Skeletal muscle tissue (tissue), 4 donors: ENCODE data around the gene KCNN4. TPM values are rescaled to one million over a fixed set of nuclear protein-coding genes. Genes with fewer than 3 reads are reported as not detected.

ENCODE experiments used
- H3K27ac ChIP-seq: one replicate; pipeline ENCODE4 v1.7.0; 2013; ENCODE audit warnings: mild to moderate bottlenecking, low read depth, low read length, inconsistent platforms
- H3K27me3 ChIP-seq, 3 donors: one replicate each; pipeline ENCODE4 v1.7.0; 2013; ENCODE audit warnings: low read length in 3 of 3; ENCODE audit not compliant: control insufficient read depth in 3 of 3, insufficient read depth in 3 of 3
- H3K36me3 ChIP-seq, 3 donors: one replicate each; pipeline ENCODE4 v1.7.0; 2013; ENCODE audit warnings: low read length in 3 of 3; ENCODE audit not compliant: control insufficient read depth in 3 of 3, insufficient read depth in 3 of 3
- H3K4me1 ChIP-seq, 3 donors: one replicate each; pipeline ENCODE4 v1.7.0; 2013; ENCODE audit warnings: low read length in 3 of 3, mild to moderate bottlenecking in 3 of 3; ENCODE audit not compliant: control insufficient read depth in 3 of 3, insufficient read depth in 3 of 3
- H3K4me3 ChIP-seq, 3 donors: one replicate each; pipeline ENCODE4 v1.7.0; 2013; ENCODE audit warnings: low read length in 3 of 3
- H3K9ac ChIP-seq, 3 donors: one replicate each; pipeline ENCODE4 v1.7.0; 2013; ENCODE audit warnings: low read length in 3 of 3, mild to moderate bottlenecking in 3 of 3, moderate library complexity in 2 of 3, low read depth in 1 of 3
- H3K9me3 ChIP-seq, 3 donors: one replicate each; pipeline ENCODE4 v1.7.0; 2013; ENCODE audit warnings: low read length in 3 of 3; ENCODE audit not compliant: control insufficient read depth in 3 of 3
- total RNA-seq: library from RNA; depleted of rRNA; stranded (reverse); fragments of >200 nt; gene quantifications from one replicate; pipeline ENCODE4 v1.2.3, GENCODE V29; 2014
- donor health status: Osteomylitis.

The KCNN4 gene
- total RNA-seq, 1 donor from 2014 or later = 1.0 TPM

DNA sequence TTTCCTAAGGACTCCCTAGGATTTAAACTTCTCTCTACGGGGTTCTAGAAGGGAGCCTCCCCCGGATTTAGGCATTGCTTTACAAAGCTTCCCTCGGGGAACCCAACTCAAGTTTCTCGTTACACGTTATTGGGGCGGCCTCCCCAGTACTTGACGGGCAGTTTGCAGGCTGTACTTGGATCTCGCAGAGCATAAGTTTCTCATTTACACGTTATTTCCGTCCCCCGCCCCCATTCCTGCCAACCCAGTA, 26.6 kb downstream of the KCNN4 start:
- Histone ChIP-seq H3K4me3 (peak overlapping the region; percentile 90 to 97 (median 94)), H3K4me1 (peaks cover 17 to 20% (median 18%) of the 10 kb centered on the region in 3 donors), H3K36me3 (peaks cover 9 to 23% (median 14%) of the 10 kb centered on the region in 3 donors), H3K27me3 (no peaks in the 10 kb centered on the region), H3K27ac (peak overlapping the region; percentile 99), H3K9me3 (no peaks in the 10 kb centered on the region), H3K9ac (peak overlapping the region; percentile 94 to 97 (median 95))

DNA sequence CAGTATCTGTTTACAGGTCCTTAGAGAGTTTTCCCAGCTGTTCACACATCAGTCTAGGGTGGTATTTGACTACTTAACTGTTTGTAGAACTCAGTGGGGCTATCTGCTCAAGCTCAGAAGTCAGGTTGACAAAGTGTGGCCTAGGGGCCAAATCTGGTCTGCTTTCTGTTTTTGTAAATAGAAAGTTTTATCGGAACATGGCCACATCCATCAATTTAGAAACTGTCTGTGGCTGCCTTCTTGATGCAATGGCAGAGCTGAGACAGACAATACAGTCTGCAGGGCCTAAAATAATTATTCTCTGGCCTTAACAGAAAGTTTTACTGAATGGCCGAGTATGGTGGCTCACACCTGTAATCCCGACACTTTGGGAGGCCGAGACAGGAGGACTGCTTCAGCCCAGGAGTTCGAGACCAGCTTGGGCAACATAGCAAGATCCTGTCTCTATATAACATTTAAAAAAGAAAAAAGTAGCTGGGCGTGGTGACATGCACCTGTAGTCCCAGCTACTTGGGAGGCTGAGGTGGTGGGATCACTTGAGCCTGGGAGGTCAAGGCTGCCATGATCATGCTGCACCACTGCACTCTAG, 28.4 kb downstream of the KCNN4 start:
- peaks cover 17 to 20% (median 18%) of the 10 kb centered on the region in 3 donors for H3K4me1 ChIP-seq

DNA sequence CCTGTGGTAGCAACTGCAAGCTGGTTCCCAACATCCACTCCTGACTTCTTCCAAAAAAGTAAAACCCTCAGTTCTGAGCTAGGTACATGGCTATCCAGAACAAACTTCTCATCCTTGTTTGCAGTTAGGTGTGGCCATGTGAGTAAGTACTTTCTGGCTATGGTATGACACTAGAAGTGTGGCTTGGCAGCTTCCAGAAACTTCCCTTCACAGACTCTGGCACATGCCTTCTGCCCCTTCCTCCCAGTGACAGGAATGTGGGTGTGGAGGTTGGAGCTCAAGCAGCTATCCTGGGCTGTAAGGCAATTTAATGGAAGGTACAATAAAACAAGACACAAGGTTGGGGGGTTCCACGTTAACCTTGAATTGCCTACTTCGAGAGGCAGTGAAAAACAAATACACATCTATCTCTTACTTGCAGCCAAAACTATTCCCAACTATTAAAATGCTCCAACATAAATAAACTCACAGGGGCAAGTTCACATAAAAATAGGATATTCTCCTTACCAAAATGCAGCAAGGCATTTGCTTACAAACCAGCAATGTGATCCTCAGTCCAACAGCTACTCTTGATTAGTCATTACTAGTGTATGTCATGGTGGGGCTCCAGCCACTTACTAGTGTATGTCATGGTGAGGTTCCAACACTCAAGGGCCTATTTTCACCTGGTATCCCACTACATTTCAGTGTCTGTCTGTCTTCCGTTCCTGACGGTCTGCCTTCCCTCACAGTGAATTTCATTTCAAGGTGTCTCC, 29.1 kb downstream of the KCNN4 start:
- Histone ChIP-seq H3K4me3 (no peak overlapping the region), H3K9ac (no peak overlapping the region), H3K9me3 (no peaks in the 10 kb centered on the region), H3K27ac (peak overlapping the region; percentile 27), H3K27me3 (no peaks in the 10 kb centered on the region), H3K36me3 (peaks cover 30 to 45% (median 34%) of the 10 kb centered on the region in 3 donors), H3K4me1 (peaks cover 17 to 20% (median 18%) of the 10 kb centered on the region in 3 donors)

More for the DNA sequence above, 28.4 kb downstream of the KCNN4 start:
- H3K27ac ChIP-seq = peak overlapping the region; percentile 42
- no peaks in the 10 kb centered on the region for H3K27me3 ChIP-seq
- H3K36me3 ChIP-seq = peaks cover 22 to 38% (median 26%) of the 10 kb centered on the region in 3 donors
- H3K4me3 ChIP-seq = no peak overlapping the region
- no peaks in the 10 kb centered on the region for H3K9me3 ChIP-seq
- no peak overlapping the region for H3K9ac ChIP-seq

DNA sequence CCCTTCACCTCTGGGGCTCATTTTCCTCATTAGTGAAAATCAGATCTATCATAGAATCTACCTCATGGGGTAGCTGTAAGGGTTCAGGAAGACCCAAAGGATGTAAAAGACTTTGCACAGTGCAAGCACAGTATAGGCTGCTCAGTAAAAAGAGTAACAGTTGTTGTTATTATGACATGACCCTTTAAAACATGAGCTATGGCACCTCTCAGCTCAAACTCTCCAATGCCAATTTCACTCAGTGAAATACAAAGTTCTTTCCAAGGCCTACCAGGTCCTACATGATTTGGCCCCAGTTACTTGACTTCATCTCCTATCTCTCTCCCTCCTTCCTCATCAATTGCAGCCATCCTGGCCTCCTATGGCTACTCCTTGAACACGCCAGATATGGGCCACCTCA, 30.9 kb downstream of the KCNN4 start:
- no peaks in the 10 kb centered on the region for H3K9me3 ChIP-seq
- H3K9ac ChIP-seq = no peak overlapping the region
- no peaks in the 10 kb centered on the region for H3K27me3 ChIP-seq
- peaks cover 42 to 54% (median 43%) of the 10 kb centered on the region in 3 donors for H3K36me3 ChIP-seq
- H3K4me3 ChIP-seq = no peak overlapping the region
- no peak overlapping the region for H3K27ac ChIP-seq
- peaks cover 11 to 15% (median 13%) of the 10 kb centered on the region in 3 donors for H3K4me1 ChIP-seq

DNA sequence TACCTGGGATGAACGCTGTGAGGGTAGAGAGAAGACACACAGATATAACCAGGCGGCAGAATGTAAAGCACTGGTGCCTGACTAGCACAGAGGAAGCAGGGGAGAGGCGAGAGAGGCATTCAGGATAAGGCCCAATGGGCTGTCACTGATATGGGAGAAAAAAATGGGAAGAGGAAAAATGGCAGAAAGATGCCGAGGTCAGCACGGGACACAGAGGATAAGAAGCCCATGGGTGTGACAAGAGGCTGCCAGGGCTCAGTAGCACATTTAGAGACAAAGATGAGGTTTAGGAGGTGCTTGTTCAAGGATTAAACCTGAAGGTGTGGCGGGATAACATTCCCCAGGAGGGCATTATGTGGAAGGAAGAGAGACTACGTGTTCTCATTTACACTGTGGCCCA, 31.6 kb downstream of the KCNN4 start:
- no peak overlapping the region for H3K9ac ChIP-seq
- H3K27me3 ChIP-seq = no peaks in the 10 kb centered on the region
- peaks cover 12 to 14% (median 12%) of the 10 kb centered on the region in 3 donors for H3K4me1 ChIP-seq
- H3K36me3 ChIP-seq = peaks cover 49 to 60% (median 50%) of the 10 kb centered on the region in 3 donors
- no peak overlapping the region for H3K4me3 ChIP-seq
- no peak overlapping the region for H3K27ac ChIP-seq
- H3K9me3 ChIP-seq = no peaks in the 10 kb centered on the region

DNA sequence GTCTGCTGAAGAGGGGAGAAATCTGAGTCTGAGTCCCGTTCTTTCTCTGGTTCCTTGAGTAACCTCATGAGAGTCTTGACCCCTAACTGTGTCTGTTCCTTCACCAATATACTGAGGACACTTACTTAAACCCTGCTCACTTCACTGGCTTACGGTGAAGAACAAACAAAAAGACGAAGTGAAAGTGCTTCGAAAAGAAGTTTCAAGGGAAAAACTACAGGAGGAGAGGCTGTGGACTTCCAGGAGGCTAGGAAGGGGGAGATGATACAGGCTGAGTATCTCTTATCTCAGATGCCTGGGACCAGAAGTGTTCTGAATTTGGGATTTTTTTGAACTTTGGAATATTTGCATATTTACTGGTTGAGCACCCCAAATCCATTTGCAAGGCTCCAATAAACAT, 32.1 kb downstream of the KCNN4 start:
- H3K9me3 ChIP-seq = no peaks in the 10 kb centered on the region
- no peaks in the 10 kb centered on the region for H3K27me3 ChIP-seq
- peaks cover 52 to 65% (median 54%) of the 10 kb centered on the region in 3 donors for H3K36me3 ChIP-seq

DNA sequence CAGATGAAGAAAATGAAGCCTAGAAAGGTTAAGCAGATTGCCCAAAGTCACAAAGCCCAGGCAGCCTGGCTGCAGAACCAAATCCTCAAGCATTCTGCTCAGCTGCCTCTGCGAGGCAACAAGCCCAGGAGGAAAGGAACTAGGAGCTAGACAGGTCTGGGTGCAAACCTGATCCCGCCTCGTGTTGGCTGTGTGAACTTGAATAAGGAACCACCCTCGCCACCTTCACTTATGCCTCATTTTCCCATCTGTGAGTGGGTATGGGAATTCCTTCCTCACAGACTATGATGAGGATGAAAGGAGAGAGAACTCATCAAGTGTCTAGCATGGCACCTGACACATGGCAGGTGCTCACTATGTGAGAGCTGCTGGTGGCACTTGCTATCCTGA, 32.6 kb downstream of the KCNN4 start:
- peaks cover 3 to 4% (median 3%) of the 10 kb centered on the region in 3 donors for H3K4me1 ChIP-seq
- H3K9ac ChIP-seq = no peak overlapping the region
- H3K9me3 ChIP-seq = no peaks in the 10 kb centered on the region
- H3K4me3 ChIP-seq = no peak overlapping the region
- H3K27ac ChIP-seq = no peak overlapping the region
- peaks cover 55 to 68% (median 58%) of the 10 kb centered on the region in 3 donors for H3K36me3 ChIP-seq
- H3K27me3 ChIP-seq = no peaks in the 10 kb centered on the region

More for the DNA sequence above, 32.1 kb downstream of the KCNN4 start:
- Histone ChIP-seq H3K9ac (no peak overlapping the region), H3K4me1 (peaks cover 7 to 9% (median 7%) of the 10 kb centered on the region in 3 donors), H3K4me3 (no peak overlapping the region), H3K27ac (no peak overlapping the region)

DNA sequence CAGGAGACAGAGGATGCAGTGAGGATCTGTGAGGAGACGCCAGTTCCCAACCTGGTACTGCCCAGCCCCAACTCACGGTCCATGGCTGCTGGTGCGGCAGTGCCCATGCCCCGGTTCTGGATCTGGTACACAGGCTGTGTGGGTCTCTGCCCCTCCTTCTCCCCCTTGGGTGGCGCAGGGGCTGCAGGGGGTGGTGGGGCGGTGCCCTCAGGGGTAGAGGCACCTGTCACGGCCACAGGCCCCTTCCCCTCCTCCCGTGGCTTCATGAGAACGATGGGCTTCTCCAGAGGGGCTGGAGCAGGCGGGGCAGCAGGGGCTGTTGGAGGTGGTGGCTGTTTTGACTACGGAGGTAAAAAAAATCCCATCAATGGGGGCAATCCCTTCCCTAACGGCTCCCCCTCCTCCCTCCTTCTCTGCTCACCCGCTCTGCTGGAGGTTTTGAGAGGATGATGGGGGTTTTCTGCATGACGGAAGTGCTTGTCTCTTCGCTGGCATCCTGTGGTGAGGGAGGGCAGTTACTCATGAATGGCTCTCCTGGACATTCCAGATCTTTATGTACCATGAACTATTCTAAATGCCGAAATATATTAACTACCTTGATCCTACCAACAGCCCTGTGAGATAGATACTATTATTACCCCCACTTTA, 33.1 kb downstream of the KCNN4 start:
- H3K9me3 ChIP-seq = no peaks in the 10 kb centered on the region
- H3K27me3 ChIP-seq = no peaks in the 10 kb centered on the region
- no peak overlapping the region for H3K27ac ChIP-seq
- H3K4me3 ChIP-seq = no peak overlapping the region
- H3K36me3 ChIP-seq = peaks cover 56 to 71% (median 61%) of the 10 kb centered on the region in 3 donors
- H3K9ac ChIP-seq = no peak overlapping the region
- peaks cover 0 to 3% (median 0%) of the 10 kb centered on the region in 3 donors for H3K4me1 ChIP-seq

DNA sequence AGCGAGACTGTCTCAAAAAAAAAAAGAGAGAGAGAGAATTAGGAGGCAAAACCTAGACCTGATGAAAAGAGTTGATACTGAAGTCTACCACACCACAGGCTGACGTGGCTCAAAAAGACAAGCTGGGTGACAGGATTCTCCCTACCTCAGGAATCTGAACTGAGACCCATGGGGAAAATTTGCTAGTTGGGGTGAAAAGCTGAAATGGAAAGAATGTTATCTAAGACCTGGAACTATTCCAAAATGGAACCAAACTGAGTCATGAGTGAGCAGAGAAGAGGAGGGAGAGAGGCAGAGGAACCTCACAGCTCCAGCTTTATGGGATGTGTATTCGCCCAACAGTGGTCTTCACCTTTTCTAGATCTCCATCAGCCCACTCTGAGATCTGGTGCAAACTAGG, 37.7 kb downstream of the KCNN4 start:
- peaks cover 65 to 84% (median 78%) of the 10 kb centered on the region in 3 donors for H3K36me3 ChIP-seq
- no peak overlapping the region for H3K4me3 ChIP-seq
- H3K27me3 ChIP-seq = no peaks in the 10 kb centered on the region
- peaks cover 0 to 4% (median 2%) of the 10 kb centered on the region in 3 donors for H3K4me1 ChIP-seq
- H3K27ac ChIP-seq = no peak overlapping the region
- no peak overlapping the region for H3K9ac ChIP-seq
- H3K9me3 ChIP-seq = no peaks in the 10 kb centered on the region
